ENCODE measurements around the gene CELSR1.

DNA sequence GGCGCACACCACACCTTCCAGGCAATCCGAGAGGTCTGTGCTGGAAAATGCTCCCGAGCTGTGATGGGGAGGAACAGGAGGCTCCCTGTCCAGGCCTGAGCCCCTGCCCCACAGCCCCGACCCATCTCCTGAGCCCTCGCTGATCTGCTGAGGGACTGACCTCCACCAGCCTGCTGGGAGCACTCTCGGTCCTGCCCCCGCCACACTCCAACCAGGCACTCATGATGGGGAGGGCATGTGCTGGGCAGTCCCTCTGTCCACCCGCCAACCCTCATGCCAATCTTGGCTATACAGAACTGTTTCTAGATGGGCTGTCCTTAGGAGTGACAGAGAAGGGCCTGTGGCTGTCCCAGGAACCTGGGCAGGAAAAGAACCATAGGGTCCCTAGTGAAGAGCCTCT, 131.1 kb downstream of the CELSR1 start:
- no peak for TF ChIP-seq POLR2A (IDR thresholded peaks at IDR 0.05; ENCODE audit: low read length)
- no peak for TF ChIP-seq GATA1 (IDR thresholded peaks at IDR 0.05; ENCODE audit: low read depth, low read length)

Measured in erythroblast (primary cell).